Mesodermal cell (in vitro differentiated cells): ENCODE data around the gene FUT2.

Experiments
- H3K27ac ChIP-seq: 2 replicates; pipeline ENCODE4 v1.7.0; 2013; ENCODE audit warnings: mild to moderate bottlenecking, low read depth, low read length, moderate library complexity; ENCODE audit not compliant: severe bottlenecking
- H3K36me3 ChIP-seq: 2 replicates; pipeline ENCODE4 v1.7.1; 2013; ENCODE audit warnings: mild to moderate bottlenecking, low read length, moderate library complexity; ENCODE audit not compliant: control insufficient read depth, insufficient read depth
- H3K4me1 ChIP-seq: one replicate; pipeline ENCODE4 v1.7.1; 2013; ENCODE audit warnings: mild to moderate bottlenecking, low read length; ENCODE audit not compliant: insufficient read depth, control insufficient read depth, poor library complexity, severe bottlenecking
- H3K4me3 ChIP-seq: 2 replicates; pipeline ENCODE4 v1.7.0; 2013; ENCODE audit warnings: low read length, control low read depth, mild to moderate bottlenecking; ENCODE audit not compliant: insufficient read depth, poor library complexity, severe bottlenecking; ENCODE audit errors: extremely low read depth
- H3K9me3 ChIP-seq: 2 replicates; pipeline ENCODE4 v1.7.1; 2013; ENCODE audit warnings: mild to moderate bottlenecking, low read length, moderate library complexity; ENCODE audit not compliant: control insufficient read depth
- WGBS, 2 experiments: methylation state at CpG; one replicate each; pipeline ENCODE4 v1.1.5; 2013; ENCODE audit warnings: missing lambda C conversion rate in 2 of 2; ENCODE audit not compliant: insufficient coverage in 2 of 2; 5-methylcytosine and 5-hydroxymethylcytosine counted together

The FUT2 gene

DNA sequence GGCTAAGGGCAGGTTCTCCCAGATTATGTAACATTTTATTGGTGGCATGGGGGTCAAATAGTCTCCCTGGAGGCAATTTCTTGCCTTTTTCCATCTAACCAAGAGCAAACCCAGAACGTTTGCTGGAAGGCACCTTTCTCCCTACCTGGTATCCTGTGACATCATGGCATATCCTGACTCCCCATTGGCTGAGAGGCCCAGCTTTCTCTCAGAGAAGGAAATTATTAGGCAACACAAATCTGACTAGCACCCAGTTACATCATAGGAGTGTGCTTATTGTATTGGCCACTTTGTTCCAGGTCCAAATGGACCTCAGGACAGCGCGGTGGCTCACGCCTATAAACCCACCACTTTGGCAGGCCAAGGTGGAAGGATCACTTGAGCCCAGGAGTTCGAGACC is 36.0 kb upstream of the FUT2 start:
- no peaks in the 10 kb centered on the region for H3K36me3 ChIP-seq
- peaks cover 5% of the 10 kb centered on the region for H3K9me3 ChIP-seq
- H3K27ac ChIP-seq, result no peak overlapping the region
- 76 to 92% methylated on average over 5 of the region's 5 CpGs for WGBS, 2 experiments
- peaks cover 13% of the 10 kb centered on the region for H3K4me1 ChIP-seq
- no peak overlapping the region for H3K4me3 ChIP-seq

- H3K36me3 ChIP-seq, result no peaks in the 10 kb centered on the region
- peaks cover 13% of the 10 kb centered on the region for H3K4me1 ChIP-seq
- no peak overlapping the region for H3K4me3 ChIP-seq
- 94% methylated on average over 34 to 35 of the region's 35 CpGs for WGBS, 2 experiments
- H3K9me3 ChIP-seq, result peaks cover 5% of the 10 kb centered on the region
- no peak overlapping the region for H3K27ac ChIP-seq
Measured at GRCh38 chr19:48660852-48661710, 34.7 kb upstream of the FUT2 start.

- peaks cover 14% of the 10 kb centered on the region for H3K4me1 ChIP-seq
- H3K9me3 ChIP-seq, result peaks cover 5% of the 10 kb centered on the region
- no peak overlapping the region for H3K4me3 ChIP-seq
- H3K36me3 ChIP-seq, result no peaks in the 10 kb centered on the region
- H3K27ac ChIP-seq, result no peak overlapping the region
- 96 to 97% methylated on average over 43 to 50 of the region's 50 CpGs for WGBS, 2 experiments
Measured at GRCh38 chr19:48661711-48662090, 34.1 kb upstream of the FUT2 start.

DNA sequence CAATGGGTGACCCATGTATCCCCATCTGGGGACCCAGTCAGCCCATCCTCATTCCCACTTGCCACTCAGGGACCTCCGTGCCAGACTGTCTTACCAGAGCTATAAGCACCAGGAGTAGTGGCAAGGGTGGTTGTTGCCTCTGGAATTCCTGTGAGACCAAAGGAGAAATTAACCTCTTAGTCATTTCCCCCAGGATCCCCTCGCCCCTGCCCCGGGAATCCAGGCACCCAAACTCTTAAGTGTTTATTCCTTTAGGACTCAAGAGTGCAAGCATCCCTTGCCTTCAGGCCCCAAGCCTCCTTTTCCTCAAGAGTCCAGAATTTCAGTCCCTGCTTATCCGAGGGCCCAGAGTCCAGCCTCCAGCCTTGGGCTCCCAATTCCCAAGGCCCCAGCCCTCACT is 32.1 kb upstream of the FUT2 start:
- H3K27ac ChIP-seq, result peak overlapping the region; percentile 6
- H3K9me3 ChIP-seq, result peaks cover 5% of the 10 kb centered on the region
- no peak overlapping the region for H3K4me3 ChIP-seq
- WGBS, 2 experiments, result 84 to 89% methylated on average over 3 to 4 of the region's 4 CpGs
- no peaks in the 10 kb centered on the region for H3K36me3 ChIP-seq
- H3K4me1 ChIP-seq, result peaks cover 17% of the 10 kb centered on the region

DNA sequence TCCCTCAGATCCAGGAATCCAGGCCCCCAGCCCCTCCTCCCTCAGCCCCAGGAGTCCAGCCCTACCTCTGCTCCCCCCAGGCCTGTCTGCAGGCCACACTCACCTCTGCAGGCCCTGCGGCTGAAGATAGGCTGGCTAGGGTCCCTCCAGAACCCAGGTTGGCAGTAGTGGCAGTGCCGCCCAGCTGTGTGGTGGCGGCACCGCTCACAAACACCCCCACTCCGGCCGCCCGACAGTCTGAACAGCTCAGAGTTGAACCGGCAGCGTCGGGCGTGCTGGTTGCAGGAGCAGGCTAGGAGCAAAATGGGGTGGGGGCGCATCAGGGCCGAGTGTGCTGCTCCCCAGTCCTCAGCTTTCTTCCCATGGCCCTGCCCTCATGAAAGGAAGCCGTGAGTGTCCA is 31.3 kb upstream of the FUT2 start:
- Histone ChIP-seq H3K27ac (no peak overlapping the region), H3K36me3 (no peaks in the 10 kb centered on the region), H3K9me3 (peaks cover 5% of the 10 kb centered on the region), H3K4me3 (no peak overlapping the region), H3K4me1 (peaks cover 17% of the 10 kb centered on the region)
- 87 to 90% methylated on average over 13 of the region's 14 CpGs for WGBS, 2 experiments

- H3K27ac ChIP-seq, result no peak overlapping the region
- WGBS, 2 experiments, result 93 to 97% methylated on average over 4 to 5 of the region's 6 CpGs
- H3K9me3 ChIP-seq, result peaks cover 5% of the 10 kb centered on the region
- peaks cover 17% of the 10 kb centered on the region for H3K4me1 ChIP-seq
- no peak overlapping the region for H3K4me3 ChIP-seq
- no peaks in the 10 kb centered on the region for H3K36me3 ChIP-seq
Measured at GRCh38 chr19:48665786-48666185, 30.0 kb upstream of the FUT2 start.

DNA sequence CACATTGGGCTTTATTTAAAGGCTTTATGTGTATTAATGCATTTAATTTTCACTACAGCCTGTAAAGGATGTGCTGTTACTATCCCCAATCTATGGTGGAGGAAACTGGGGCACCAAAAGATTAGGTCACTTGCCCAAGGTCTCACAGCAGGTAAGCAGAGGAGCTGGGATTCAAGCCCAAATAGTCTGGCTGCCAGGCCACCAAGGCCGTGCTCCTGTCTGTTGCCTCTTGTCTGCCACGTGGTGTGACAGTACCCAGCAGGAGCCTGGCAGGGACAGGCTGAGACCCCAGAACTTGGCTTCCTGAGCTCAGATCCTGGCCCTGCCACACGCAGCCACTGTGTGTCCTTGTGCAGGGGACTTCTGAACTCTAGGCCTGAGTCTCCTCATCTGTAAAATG is 27.4 kb upstream of the FUT2 start:
- Histone ChIP-seq H3K4me3 (no peak overlapping the region), H3K27ac (no peak overlapping the region), H3K4me1 (peaks cover 15% of the 10 kb centered on the region), H3K36me3 (no peaks in the 10 kb centered on the region), H3K9me3 (no peaks in the 10 kb centered on the region)
- WGBS, 2 experiments, result 83 to 95% methylated on average over 3 of the region's 3 CpGs

GRCh38 chr19:48668761-48669160 is 27.0 kb upstream of the FUT2 start:
- 80 to 93% methylated on average over 1 of the region's 2 CpGs for WGBS, 2 experiments
- Histone ChIP-seq H3K4me3 (no peak overlapping the region), H3K36me3 (no peaks in the 10 kb centered on the region), H3K9me3 (no peaks in the 10 kb centered on the region), H3K27ac (no peak overlapping the region), H3K4me1 (peaks cover 11% of the 10 kb centered on the region)

GRCh38 chr19:48669903-48670668 is 25.7 kb upstream of the FUT2 start:
- Histone ChIP-seq H3K4me1 (peaks cover 3% of the 10 kb centered on the region), H3K36me3 (no peaks in the 10 kb centered on the region)
- 95 to 96% methylated on average over 22 to 26 of the region's 26 CpGs for WGBS, 2 experiments

DNA sequence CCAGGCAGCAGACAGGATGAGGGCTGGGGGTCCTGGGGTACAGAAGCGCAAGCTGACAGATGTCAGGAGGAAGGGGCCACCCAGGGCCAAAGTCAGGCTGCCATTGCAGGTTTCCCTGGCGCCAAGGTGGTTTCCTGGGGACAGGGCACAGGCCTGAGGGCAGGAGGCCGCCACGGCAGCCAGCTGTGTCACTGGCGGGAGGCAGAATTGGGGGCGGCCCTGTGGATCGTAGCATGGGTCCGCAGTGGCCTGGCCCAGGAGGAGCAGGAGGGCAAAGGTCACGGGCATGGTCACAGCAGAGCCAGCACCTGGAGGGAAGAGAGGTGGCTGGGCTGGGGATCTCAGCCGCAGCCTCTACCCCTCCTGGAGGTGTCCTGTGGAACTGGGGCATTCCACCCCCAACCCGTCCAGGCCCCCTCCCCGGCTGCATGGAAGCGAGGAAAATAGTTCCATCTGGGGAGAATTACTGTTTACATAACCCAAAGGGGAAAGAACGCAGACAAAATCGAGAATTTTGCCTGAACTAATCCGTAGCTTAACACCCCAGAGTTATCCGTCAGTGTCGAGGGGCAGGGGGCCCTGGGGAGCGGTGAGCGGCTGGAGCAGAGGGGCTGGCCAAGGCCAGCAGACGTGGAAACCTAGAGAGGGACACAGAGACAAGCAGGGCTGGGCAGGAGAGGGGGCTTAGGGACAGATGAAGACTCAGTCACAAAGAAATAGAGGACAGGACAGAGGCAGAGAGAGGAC is 24.9 kb upstream of the FUT2 start:
- H3K4me1 ChIP-seq, result peaks cover 3% of the 10 kb centered on the region
- H3K36me3 ChIP-seq, result no peaks in the 10 kb centered on the region
- H3K27ac ChIP-seq, result no peak overlapping the region
- no peaks in the 10 kb centered on the region for H3K9me3 ChIP-seq
- 89 to 90% methylated on average over 13 to 19 of the region's 21 CpGs for WGBS, 2 experiments
- no peak overlapping the region for H3K4me3 ChIP-seq

More at GRCh38 chr19:48669903-48670668, 25.7 kb upstream of the FUT2 start:
- no peak overlapping the region for H3K4me3 ChIP-seq
- H3K9me3 ChIP-seq, result no peaks in the 10 kb centered on the region
- no peak overlapping the region for H3K27ac ChIP-seq
